Tibial nerve (tissue), 4 donors: ENCODE data around the gene AMFR. TPM values are rescaled to one million over a fixed set of nuclear protein-coding genes. Genes with fewer than 3 reads are reported as not detected.

Experiments
- DNase-seq, 2 donors: peaks; one replicate each; pipeline ENCODE4 v3.0.0-alpha.2; 2019; ENCODE audit warnings: low spot score in 2 of 2
- H3K27ac ChIP-seq, 4 donors: fragments of 200-600 bp; sonication (generic) in 3 of 4; one replicate each; pipeline ENCODE4 v1.5.1; 2017 to 2019; ENCODE audit warnings: mild to moderate bottlenecking in 1 of 4
- H3K27me3 ChIP-seq, 2 donors: fragments of 200-600 bp; sonication (generic) in 1 of 2; one replicate each; pipeline versions ENCODE4 v1.5.1 to v1.6.0; 2017 to 2019
- H3K36me3 ChIP-seq, 3 donors: fragments of 200-600 bp; sonication (generic); one replicate each; pipeline ENCODE4 v1.5.1; 2018 to 2019
- H3K4me1 ChIP-seq, 4 donors: fragments of 200-600 bp; sonication (generic) in 3 of 4; one replicate each; pipeline ENCODE4 v1.5.1; 2017 to 2019
- H3K4me3 ChIP-seq, 4 donors: fragments of 200-600 bp; sonication (generic) in 3 of 4; one replicate each; pipeline ENCODE4 v1.5.1; 2017 to 2019; ENCODE audit warnings: mild to moderate bottlenecking in 1 of 4, moderate library complexity in 1 of 4
- H3K9me3 ChIP-seq, 4 donors: fragments of 200-600 bp; sonication (generic) in 3 of 4; one replicate each; pipeline ENCODE4 v1.5.1; 2017 to 2019
- EP300 ChIP-seq, 2 donors: sonication (generic); formaldehyde crosslinking; IDR thresholded peaks; one replicate each; pipeline ENCODE4 v1.6.1; 2017; ENCODE audit warnings: antibody characterized with exemption in 2 of 2, mild to moderate bottlenecking in 1 of 2
- POLR2A ChIP-seq, 2 donors: fragments of 450-650 bp; IDR thresholded peaks; one replicate each; pipeline ENCODE4 v1.6.1; 2017; ENCODE audit warnings: antibody characterized with exemption in 2 of 2, mild to moderate bottlenecking in 2 of 2, moderate library complexity in 2 of 2
- WGBS, 2 donors: methylation state at CpG; one replicate each; pipeline ENCODE4 v1.1.5; 2018; 5-methylcytosine and 5-hydroxymethylcytosine counted together
- total RNA-seq, 4 donors: library from RNA; depleted of rRNA; stranded (reverse); fragments of >200 nt; gene quantifications; one replicate each; pipeline ENCODE4 v1.1.0, GENCODE V29; 2016
- TF ChIP-seq, protein P1 (sequence below), 5 experiments: fragments of 200-600 bp in 3 of 5; fragments of 450-650 bp in 2 of 5; sonication (generic) in 3 of 5; IDR thresholded peaks; one replicate each; pipeline ENCODE4 v1.5.1; 2016 to 2019; ENCODE audit warnings: antibody characterized with exemption in 5 of 5, mild to moderate bottlenecking in 3 of 5, moderate library complexity in 2 of 5

AMFR gene
- total RNA-seq, 4 donors from 2014 or later: 263 to 334 (median 292) TPM

GRCh38 chr16:56337131-56337857, 88.1 kb downstream of the AMFR start:
- DNase-seq: no peak
- TF ChIP-seq POLR2A (IDR thresholded peaks at IDR 0.05) (no peak), EP300 (IDR thresholded peaks at IDR 0.05) (no peak)
- TF ChIP-seq, protein P1, sequence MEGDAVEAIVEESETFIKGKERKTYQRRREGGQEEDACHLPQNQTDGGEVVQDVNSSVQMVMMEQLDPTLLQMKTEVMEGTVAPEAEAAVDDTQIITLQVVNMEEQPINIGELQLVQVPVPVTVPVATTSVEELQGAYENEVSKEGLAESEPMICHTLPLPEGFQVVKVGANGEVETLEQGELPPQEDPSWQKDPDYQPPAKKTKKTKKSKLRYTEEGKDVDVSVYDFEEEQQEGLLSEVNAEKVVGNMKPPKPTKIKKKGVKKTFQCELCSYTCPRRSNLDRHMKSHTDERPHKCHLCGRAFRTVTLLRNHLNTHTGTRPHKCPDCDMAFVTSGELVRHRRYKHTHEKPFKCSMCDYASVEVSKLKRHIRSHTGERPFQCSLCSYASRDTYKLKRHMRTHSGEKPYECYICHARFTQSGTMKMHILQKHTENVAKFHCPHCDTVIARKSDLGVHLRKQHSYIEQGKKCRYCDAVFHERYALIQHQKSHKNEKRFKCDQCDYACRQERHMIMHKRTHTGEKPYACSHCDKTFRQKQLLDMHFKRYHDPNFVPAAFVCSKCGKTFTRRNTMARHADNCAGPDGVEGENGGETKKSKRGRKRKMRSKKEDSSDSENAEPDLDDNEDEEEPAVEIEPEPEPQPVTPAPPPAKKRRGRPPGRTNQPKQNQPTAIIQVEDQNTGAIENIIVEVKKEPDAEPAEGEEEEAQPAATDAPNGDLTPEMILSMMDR (IDR thresholded peaks at IDR 0.05): no peak
- Histone ChIP-seq H3K27ac (no peak overlapping the region), H3K4me1 (peaks cover 0 to 6% (median 0%) of the 10 kb centered on the region in 4 donors), H3K4me3 (no peak overlapping the region), H3K9me3 (no peaks in the 10 kb centered on the region), H3K27me3 (no peaks in the 10 kb centered on the region), H3K36me3 (peaks cover 0 to 18% (median 0%) of the 10 kb centered on the region in 3 donors)
- WGBS, 2 donors: 84 to 91% methylated on average over 11 of the region's 11 CpGs

- no peak overlapping the region for H3K4me3 ChIP-seq
- peaks cover 0 to 18% (median 0%) of the 10 kb centered on the region in 3 donors for H3K36me3 ChIP-seq
- H3K27me3 ChIP-seq: no peaks in the 10 kb centered on the region
- H3K4me1 ChIP-seq: peaks cover 0 to 6% (median 0%) of the 10 kb centered on the region in 4 donors
- H3K27ac ChIP-seq: no peak overlapping the region
- no peak for DNase-seq
- no peaks in the 10 kb centered on the region for H3K9me3 ChIP-seq
- TF ChIP-seq POLR2A (IDR thresholded peaks at IDR 0.05) (no peak), EP300 (IDR thresholded peaks at IDR 0.05) (no peak)
- TF ChIP-seq, protein P1 (IDR thresholded peaks at IDR 0.05): no peak
- WGBS, 2 donors: 87 to 90% methylated on average over 15 to 20 of the region's 21 CpGs
Observed at GRCh38 chr16:56336711-56337110, 88.6 kb downstream of the AMFR start.

GRCh38 chr16:56336071-56336688, 89.2 kb downstream of the AMFR start:
- Histone ChIP-seq H3K4me1 (peaks cover 0 to 6% (median 0%) of the 10 kb centered on the region in 4 donors), H3K27me3 (no peaks in the 10 kb centered on the region), H3K9me3 (no peaks in the 10 kb centered on the region), H3K27ac (no peak overlapping the region), H3K36me3 (peaks cover 0 to 17% (median 0%) of the 10 kb centered on the region in 3 donors), H3K4me3 (no peak overlapping the region)
- no peak for TF ChIP-seq POLR2A (IDR thresholded peaks at IDR 0.05)
- TF ChIP-seq, protein P1 (IDR thresholded peaks at IDR 0.05): no peak
- no peak for TF ChIP-seq EP300 (IDR thresholded peaks at IDR 0.05)
- no peak for DNase-seq
- 84 to 91% methylated on average over 7 to 8 of the region's 8 CpGs for WGBS, 2 donors

GRCh38 chr16:56334761-56335160, 90.6 kb downstream of the AMFR start:
- 87 to 93% methylated on average over 9 of the region's 9 CpGs for WGBS, 2 donors
- TF ChIP-seq, protein P1 (IDR thresholded peaks at IDR 0.05): no peak
- TF ChIP-seq EP300 (IDR thresholded peaks at IDR 0.05) (no peak), POLR2A (IDR thresholded peaks at IDR 0.05) (no peak)

More at GRCh38 chr16:56334761-56335160, 90.6 kb downstream of the AMFR start:
- no peaks in the 10 kb centered on the region for H3K9me3 ChIP-seq
- no peak overlapping the region for H3K4me3 ChIP-seq
- H3K27me3 ChIP-seq: no peaks in the 10 kb centered on the region
- H3K27ac ChIP-seq: no peak overlapping the region
- H3K4me1 ChIP-seq: peaks cover 0 to 6% (median 0%) of the 10 kb centered on the region in 4 donors
- no peak for DNase-seq
- H3K36me3 ChIP-seq: peaks cover 0 to 6% (median 0%) of the 10 kb centered on the region in 3 donors
